Type B pancreatic cell (in vitro differentiated cells): ENCODE data around the gene DESI2. TPM values are rescaled to one million over a fixed set of nuclear protein-coding genes. Genes with fewer than 3 reads are reported as not detected.

Experiments used
- DNase-seq: peaks from one replicate; pipeline ENCODE4 v3.0.0; 2021; ENCODE audit warnings: mixed read lengths; ENCODE audit not compliant: unreplicated experiment; ENCODE audit errors: extremely low spot score
- H3K27ac Mint-ChIP-seq: 2 replicates; pipeline ENCODE4 v1.8.0; 2021; ENCODE audit warnings: mild to moderate bottlenecking, mixed read lengths
- H3K27me3 Mint-ChIP-seq: 2 replicates; pipeline ENCODE4 v1.8.0; 2021; ENCODE audit warnings: mixed read lengths
- H3K36me3 Mint-ChIP-seq: 2 replicates; pipeline ENCODE4 v1.8.0; 2021; ENCODE audit warnings: mixed read lengths
- H3K4me1 Mint-ChIP-seq: one replicate; pipeline ENCODE4 v1.8.0; 2021; ENCODE audit warnings: mixed read lengths; ENCODE audit not compliant: unreplicated experiment
- H3K4me3 Mint-ChIP-seq: 2 replicates; pipeline ENCODE4 v1.8.0; 2021; ENCODE audit warnings: mild to moderate bottlenecking, mixed read lengths
- H3K9me3 Mint-ChIP-seq: 2 replicates; pipeline ENCODE4 v1.8.0; 2021; ENCODE audit warnings: mixed read lengths
- CTCF ChIP-seq: fragments of 200-600 bp; sonication (generic); conservative IDR thresholded peaks from 2 replicates; pipeline ENCODE4 v1.5.0; 2021; ENCODE audit warnings: antibody characterized with exemption, mild to moderate bottlenecking
- long read RNA-seq: library from polyadenylated mRNA; unstranded; transcript quantifications from one replicate; pipeline ENCODE4 v2.0.0, GENCODE V29; 2020
- total RNA-seq: library from RNA; stranded (reverse); gene quantifications from 2 replicates; pipeline ENCODE4 v1.2.1, GENCODE V29; 2021; ENCODE audit warnings: low replicate concordance

The DESI2 gene
- total RNA-seq: 27.5 and 34.4 TPM in 2 replicates
- long read RNA-seq, partial matches to known transcripts: 1 of 13 reads
- long read RNA-seq, other reads (novel, unspliced or antisense): 12 of 13 reads

- peak within 1 kb of the TSS; percentile 84 for H3K27ac Mint-ChIP-seq
- peaks cover 10% of the 10 kb centered on the region for H3K27me3 Mint-ChIP-seq
- H3K4me1 Mint-ChIP-seq: peaks cover 9% of the 10 kb centered on the region
- peaks cover 5% of the 10 kb centered on the region for H3K9me3 Mint-ChIP-seq
- DNase-seq: peak; percentile 98
- peak within 1 kb of the TSS; percentile 93 for H3K4me3 Mint-ChIP-seq
- peaks cover 13% of the 10 kb centered on the region for H3K36me3 Mint-ChIP-seq
- peak; percentile 72 for TF ChIP-seq CTCF
Observed at GRCh38 chr1:244652623-244653438, at the start of gene DESI2. DESI2 (plus strand) TSS chr1:244653126; CDS start chr1:244653314, 188 bp downstream.

- Mint-ChIP-seq H3K4me3 (no peak overlapping the region), H3K27me3 (no peaks in the 10 kb centered on the region), H3K27ac (no peak overlapping the region), H3K9me3 (no peaks in the 10 kb centered on the region), H3K4me1 (no peaks in the 10 kb centered on the region), H3K36me3 (no peaks in the 10 kb centered on the region)
- DNase-seq: no peak
- TF ChIP-seq CTCF: peak; percentile 95
Observed at GRCh38 chr1:244603498-244603897, 49.4 kb upstream of the DESI2 start.

GRCh38 chr1:244605835-244606370 lies 47.0 kb upstream of the DESI2 start:
- H3K27ac Mint-ChIP-seq: no peak overlapping the region
- H3K27me3 Mint-ChIP-seq: no peaks in the 10 kb centered on the region
- no peaks in the 10 kb centered on the region for H3K9me3 Mint-ChIP-seq

GRCh38 chr1:244614113-244614836 lies 38.7 kb upstream of the DESI2 start:
- no peak for DNase-seq
- H3K9me3 Mint-ChIP-seq: no peaks in the 10 kb centered on the region
- no peaks in the 10 kb centered on the region for H3K36me3 Mint-ChIP-seq
- no peaks in the 10 kb centered on the region for H3K4me1 Mint-ChIP-seq
- no peak for TF ChIP-seq CTCF
- H3K27me3 Mint-ChIP-seq: no peaks in the 10 kb centered on the region
- H3K27ac Mint-ChIP-seq: no peak overlapping the region
- no peak overlapping the region for H3K4me3 Mint-ChIP-seq

More at GRCh38 chr1:244605835-244606370, 47.0 kb upstream of the DESI2 start:
- TF ChIP-seq CTCF: no peak
- Mint-ChIP-seq H3K36me3 (no peaks in the 10 kb centered on the region), H3K4me1 (no peaks in the 10 kb centered on the region), H3K4me3 (no peak overlapping the region)
- DNase-seq: no peak

- no peak for TF ChIP-seq CTCF
- Mint-ChIP-seq H3K27ac (no peak overlapping the region), H3K4me3 (no peak overlapping the region), H3K9me3 (no peaks in the 10 kb centered on the region), H3K27me3 (no peaks in the 10 kb centered on the region), H3K36me3 (no peaks in the 10 kb centered on the region), H3K4me1 (no peaks in the 10 kb centered on the region)
- DNase-seq: no peak
Observed at GRCh38 chr1:244614879-244615278, 38.0 kb upstream of the DESI2 start.
